GM18498 (cell line): Measurements from ENCODE around the gene TAF1A.
"Not testable (repeated sequence)": the region's sequence is repeated elsewhere in the genome, so short reads cannot be mapped to it uniquely, and the experiment has no call there.

Experiments
- ATAC-seq: cut with Tn5 transposase; IDR thresholded peaks from one replicate; pipeline ENCODE4 v1.9.1; 2021; ENCODE audit warnings: mild to moderate bottlenecking, moderate library complexity; ENCODE audit not compliant: unreplicated experiment

TAF1A gene

DNA sequence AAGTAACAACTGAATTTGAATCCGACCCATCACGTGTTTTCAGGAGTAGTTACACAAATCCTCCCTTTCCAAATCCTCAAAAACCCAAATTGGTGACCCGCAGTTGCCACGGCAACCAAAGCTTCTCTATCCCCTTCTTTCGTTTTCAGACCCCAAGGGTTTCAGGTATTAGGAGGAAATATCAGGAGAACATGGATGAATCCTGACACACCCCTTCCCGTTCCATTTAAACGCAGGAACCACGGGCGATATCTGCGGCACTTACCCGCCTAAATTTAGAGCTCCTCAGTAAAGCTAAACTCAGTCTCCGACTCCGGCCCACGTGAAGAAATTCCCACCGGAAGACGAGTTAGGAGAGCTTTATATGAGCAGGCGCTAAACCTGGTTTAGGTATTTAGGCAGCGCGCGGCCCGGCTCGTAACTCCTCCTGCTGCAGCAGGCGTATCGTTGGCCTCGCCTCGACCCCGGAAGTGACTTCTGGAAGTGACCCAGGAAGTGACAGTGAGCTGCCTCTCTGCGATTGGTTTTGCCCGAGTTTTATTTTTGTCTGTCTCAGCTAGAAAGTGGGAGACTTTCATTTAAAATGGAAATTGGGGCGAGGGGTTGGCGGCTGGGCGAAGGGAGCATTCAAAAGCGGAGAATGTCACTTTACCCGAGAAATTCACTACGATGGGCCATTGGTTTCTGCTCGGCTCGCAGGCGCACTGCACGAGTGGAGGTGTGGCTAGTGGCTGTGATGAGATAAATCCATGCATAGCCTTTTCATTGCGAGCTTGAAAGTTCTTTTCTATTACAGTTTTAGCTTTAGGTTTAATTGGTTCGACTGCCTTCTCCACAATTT lies at the start of gene TAF1A:
Gene TAF1A (minus strand): TSS at position 472 of the 841 bp plus-strand sequence.
- ATAC-seq = peak; percentile 99

DNA sequence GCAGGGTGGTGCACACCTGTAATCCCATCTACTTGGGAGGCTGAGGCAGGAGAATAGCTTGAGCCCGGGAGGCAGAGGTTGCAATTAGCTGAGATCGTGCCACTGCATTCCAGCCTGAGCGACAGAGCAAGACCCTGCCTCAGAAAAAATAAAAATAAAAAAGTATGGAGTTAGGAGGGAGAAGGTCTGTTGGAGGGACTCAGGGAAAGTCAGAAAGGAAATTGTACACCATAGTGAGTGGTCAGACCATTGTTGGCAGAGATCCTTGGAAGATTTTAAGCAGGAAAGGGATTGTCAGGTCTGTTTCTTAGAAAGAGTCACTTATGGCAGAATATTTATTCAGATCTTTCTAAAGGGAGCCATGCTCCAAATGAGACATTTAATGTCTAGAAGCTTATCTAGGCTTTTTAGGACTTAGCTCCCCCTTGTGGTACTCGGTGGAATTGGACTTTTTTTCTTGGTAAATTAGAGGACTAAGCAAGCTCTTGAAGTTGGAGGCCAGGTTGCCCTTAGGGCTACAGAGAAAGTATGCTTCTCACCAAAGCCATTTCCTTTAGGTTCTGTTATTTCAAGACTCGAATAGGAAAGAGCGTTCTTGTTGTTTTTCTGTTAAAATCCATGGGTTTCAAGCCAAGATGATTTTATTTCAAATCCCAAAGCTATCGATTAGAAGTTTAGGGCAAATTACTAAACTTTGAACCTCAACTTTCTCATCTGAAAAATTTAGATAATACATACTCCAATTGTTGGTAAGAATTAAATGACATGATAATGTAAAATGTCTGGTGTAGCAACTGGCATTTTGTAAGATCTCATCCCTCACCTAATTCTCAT lies 44.7 kb upstream of the TAF1A start:
- peak; percentile 89 for ATAC-seq

DNA sequence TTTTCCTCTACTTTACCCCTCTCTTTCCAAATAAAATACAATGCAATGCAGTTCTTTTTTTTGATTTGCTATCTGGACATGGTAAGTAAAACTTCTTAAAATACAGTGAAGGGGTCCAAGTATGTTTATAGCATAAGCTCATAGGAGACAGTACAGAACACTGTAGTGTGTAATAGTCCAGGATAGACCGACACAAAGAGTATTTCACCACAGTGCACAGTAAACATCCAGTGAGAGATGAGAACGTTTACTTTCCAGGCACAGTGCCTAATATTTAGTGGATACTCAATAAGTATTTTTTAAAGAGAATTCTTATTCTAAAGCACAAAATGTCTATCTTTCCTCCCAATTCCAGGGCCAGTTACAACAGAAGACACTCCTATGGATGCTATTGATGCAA lies 43.0 kb upstream of the TAF1A start:
- ATAC-seq = no peak

DNA sequence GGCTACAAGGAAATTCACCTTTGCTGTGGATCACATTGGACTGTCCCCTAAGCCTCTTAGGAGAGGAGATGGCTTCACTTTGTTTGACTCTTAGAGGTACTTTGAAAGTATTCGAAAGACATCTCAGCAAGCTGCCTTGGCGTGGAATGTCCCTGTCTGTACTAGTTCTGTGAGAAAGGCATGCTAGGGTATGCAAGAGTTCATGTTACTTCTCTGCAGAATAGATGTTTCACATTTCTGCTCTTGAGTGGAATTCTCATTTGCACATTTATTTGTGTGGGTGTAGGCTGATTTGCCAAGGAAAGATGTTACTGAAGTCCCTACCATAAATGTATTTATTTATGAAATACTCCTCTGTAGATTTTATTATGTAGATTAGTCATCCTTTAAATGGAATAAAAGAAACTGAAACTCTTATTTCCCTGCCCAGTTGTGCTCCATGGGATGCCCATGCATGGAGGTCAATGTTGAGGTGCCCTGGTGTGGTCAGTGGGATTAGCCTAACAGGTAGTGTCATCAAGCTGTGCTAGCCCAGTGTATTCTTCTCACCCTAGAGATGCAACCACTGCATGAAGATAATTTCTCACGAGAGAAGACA lies 42.0 kb upstream of the TAF1A start:
- ATAC-seq = no peak

DNA sequence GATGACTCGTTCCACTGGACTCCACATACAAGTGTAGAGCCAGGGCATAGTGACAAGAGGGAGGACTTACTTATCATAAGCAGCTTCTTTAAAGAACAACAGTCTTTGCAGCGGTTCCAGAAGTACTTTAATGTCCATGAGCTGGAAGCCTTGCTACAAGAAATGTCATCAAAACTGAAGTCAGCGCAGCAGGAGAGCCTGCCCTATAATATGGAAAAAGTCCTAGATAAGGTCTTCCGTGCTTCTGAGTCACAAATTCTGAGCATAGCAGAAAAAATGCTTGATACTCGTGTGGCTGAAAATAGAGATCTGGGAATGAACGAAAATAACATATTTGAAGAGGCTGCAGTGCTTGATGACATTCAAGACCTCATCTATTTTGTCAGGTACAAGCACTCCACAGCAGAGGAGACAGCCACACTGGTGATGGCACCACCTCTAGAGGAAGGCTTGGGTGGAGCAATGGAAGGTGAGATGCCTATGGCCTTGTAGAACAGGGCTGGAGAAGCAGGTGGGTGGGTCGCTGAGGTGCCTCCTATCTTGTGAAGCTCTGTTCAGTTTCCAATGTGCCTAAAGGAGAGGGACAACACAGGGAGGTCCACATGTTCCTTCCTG lies 40.3 kb upstream of the TAF1A start:
- no peak for ATAC-seq

DNA sequence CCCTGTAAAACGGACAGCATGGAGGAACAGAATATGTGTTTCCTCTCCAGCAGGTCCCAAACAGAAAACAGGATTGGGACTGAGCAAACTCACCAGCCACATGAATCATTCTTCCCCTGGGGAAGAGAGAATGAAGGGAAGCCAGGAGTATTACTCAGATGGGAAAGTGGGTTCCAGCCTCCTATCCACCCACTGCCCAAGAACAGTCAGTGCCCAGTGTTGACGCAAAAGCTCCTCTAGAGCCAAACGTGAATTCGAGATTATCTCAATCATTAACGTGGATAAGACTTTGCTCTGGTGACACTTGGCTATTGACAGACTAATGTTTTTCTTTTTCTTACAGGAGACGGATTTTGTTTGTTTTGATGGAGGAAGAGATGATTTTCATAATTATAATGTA lies 37.5 kb upstream of the TAF1A start:
- no peak for ATAC-seq

DNA sequence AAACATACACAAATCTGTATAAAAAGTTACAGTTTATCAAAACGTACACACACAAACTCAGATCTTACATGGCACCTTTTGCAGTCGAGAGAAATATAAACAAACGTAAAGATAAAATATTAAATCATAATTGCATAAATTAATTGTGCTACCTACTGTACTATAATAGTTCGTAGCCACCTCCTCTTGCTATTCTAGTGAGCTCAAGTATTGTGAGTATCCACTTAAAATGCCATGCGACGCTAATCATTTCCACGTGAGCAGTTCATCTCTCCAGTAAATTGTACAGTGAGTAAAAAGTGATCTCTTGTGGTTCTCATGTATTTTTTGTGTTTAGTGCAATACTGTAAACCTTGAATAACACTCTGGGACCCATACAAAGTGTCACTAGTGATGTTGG lies 34.5 kb upstream of the TAF1A start:
- no peak for ATAC-seq

DNA sequence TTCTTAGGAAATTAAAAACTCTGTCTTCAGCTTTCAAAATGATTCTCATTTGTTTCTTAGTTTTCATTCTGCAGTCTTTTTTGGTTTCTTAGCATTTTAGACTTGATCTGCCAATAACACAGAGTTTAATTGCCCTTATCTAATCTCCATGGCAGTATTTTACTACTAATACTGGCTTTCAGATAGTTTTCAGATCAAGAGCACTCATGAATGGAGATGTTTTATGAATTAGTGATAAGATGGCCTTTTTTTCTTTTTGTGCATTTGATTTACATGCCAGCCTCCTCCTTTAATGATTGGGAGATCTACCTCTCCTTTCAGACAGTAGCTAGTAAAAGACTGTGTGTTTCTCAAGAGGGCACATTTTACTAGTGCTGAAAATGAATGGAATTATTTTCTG lies 33.7 kb upstream of the TAF1A start:
- ATAC-seq = no peak

DNA sequence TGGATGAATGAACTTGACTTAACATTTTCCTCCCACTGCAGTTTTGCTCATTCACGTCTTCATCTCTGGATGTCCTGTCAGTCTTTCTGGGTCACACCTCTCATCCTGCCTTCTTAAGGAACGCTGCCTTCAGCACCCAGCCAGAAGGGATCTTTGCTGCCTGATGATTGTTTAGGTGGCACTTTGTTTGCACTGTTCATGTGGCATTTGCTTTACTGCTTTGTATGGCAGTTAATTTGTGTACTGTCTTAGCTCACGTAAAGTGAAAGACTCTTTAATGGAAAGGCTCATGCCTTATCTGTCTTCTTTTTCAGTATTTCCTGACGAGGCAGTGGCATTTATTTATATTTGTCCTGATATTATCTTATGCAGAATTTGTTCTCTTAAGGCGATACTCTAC lies 33.0 kb upstream of the TAF1A start:
- no peak for ATAC-seq

DNA sequence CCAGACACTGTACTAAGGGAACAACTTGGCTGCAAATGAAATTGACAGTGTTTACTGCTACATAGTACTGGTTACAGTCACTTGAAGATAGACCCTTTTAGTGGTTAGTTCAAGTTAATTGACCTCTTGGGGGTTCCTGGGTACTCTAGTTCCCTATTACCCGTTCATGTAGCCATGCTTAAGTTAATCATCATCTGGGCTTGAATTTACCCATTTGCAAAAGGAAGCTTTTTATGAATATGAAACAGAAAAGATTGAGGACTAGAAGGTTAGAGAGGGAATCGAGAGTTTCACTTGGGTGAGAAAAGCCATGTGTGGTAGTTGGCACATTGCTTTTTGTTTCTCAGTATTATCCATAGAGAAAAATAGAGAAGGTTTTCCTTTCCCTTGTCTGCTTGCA lies 30.8 kb upstream of the TAF1A start:
- ATAC-seq = peak; percentile 36

DNA sequence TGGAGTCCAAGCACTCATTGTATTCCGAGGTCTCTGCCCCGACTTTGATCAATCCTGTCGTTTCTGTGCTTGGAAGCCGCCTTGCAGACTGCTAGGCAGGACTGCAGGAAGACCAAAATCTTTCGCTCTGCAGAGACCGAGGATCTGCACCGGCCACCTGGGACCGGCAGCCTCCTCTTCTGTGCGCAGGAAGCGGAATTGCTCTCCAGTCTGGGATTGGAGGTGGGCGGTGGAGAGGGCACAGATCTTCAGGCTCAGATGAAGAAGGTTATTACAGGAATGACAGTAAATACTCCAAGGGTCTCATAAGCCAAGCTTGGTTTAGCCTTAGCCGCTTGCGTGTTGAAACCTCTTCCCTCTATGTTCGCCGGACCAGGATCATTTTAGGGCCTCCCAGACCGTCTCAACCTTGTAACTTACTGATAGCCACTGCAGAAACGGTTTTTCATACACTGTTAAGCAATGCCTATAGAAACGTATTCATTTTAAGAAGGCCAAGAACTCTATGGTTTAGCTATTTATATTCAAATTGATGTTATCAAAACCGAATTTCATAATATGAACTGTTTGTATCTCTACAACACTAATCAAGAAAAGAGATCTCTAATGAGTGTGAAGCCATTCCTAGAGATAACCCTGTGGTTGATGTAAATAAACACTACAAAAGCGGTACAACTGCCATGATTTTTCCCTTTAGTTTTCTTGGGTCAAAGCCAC lies 29.3 kb upstream of the TAF1A start:
- no peak for ATAC-seq

DNA sequence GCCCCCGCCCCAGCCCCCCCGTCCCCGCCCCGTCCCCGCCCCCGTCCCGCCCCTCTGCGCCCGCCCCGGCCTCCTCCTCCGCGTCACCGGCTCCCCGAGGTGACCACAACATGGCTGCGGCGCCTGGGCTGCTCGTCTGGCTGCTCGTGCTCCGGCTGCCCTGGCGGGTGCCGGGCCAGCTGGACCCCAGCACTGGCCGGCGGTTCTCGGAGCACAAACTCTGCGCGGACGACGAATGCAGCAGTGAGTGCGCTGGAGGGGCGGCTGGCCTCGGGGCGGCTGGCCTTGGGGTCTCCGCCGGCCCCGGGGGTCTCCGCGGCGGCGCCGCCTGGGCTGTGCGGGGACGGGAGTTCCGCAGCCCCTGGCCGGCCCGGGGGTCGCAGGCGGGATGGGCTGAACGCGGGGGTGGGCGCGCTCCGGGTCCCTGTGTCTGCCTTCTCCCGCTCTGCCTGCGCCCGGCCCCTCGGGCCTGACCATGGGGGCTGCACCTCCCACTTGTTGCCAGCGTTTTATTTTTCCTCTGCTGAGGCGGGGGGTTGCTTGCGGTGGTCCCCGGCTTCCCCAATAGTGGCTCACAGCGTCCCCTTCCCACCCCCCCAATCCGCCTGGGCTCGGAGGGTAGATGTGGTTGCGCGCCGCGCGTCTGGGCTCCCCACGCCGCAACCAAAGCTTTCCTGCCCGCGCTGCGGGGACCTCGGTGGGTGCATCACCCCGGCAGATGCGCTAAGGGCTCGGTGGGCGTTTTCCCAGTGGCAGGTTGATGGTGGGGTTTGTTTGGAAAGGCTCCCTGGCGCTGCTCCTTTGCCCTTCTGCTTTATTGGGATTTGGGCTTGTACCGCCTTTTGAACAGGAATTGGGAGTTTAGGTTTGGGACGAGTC lies 28.5 kb upstream of the TAF1A start, which contains the start of gene MIA3:
Gene MIA3 (plus strand): TSS at position 97 of the 879 bp plus-strand sequence. CDS start 14 bp downstream, at position 111.
- ATAC-seq = peak; percentile 58

DNA sequence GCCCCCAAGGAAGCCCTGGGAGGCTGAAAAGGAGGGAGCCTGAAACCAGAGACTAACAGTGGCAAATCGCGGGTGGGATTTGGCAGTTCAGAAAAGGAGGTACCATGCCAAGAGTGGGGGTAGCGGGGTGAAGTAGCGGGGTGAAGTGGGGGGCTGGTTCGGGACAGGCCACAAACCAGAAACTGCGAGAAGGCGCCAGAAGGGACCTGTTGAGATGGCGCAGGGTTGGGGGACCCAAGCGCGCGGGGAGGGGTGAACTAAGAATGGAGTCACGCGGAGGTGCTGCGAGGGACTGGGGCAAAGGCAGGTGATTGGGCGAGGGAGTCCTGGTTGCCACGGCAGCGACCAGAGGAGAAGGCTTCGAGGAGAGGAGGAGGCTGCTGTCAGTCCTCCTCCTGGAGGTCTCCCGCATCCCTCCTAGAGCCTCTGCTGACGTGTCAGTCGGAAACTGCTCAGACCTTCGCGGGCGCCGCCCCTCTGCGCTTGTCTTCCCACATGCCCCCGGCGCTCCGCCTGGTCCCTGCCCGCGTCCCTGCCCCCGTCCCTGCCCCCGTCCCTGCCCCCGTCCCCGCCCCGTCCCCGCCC lies 27.7 kb upstream of the TAF1A start:
- ATAC-seq = peak; percentile 88

DNA sequence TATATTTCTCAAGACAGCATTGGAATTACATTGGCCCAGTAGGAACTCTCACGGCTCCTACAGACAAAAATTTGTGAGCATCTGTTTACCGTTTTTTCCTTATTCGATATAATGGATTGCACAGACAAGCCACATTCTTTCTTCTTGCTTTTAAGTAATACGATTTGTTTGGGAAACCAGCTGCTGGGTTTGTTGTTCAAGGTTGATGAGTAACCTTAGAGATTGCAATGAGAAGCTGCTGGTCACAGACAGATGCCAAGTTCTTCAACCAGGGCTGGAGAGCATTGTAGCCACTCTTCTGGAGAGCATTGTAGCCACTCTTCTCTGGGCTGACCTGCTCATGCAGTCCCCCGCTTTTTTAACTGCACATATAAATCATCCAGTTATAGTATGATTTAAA lies 26.8 kb upstream of the TAF1A start:
- no peak for ATAC-seq

DNA sequence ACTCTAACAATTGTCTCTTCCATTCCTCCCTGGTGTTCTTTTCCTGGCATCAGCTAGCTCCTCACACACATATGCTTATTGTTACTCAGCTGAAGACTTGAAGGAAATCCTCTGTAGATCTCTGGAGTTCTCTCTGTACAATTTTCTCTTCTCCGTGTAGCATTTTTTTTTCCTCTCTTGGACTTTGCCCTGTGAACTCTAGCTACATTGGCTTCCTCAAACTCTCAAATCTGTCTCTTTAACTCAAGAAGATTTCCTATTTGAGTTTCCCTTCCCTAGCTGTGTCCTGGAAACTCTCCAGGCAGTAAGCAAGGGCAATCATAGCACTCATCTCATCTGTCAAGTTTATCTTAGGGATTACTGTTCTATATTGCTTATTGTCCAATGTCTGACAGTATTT lies 23.9 kb upstream of the TAF1A start:
- no peak for ATAC-seq

DNA sequence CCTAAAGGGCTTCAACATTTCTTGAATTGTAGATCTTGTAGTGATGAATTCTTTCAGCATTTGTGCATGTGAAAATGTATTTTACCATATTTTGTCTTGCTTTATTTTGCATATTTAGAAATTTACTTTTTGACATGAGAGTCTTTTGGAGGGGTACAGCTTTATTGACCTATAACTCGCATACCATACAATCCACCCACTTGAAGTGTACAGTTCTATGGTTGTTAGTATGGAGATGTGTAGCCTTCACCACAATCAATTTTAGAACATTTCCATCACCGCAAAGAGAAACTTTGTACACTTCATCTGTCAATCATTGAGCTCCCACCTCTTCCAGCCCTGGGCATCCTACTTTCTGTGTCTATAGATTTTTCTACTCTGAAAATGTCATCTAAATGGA lies 21.0 kb upstream of the TAF1A start:
- no peak for ATAC-seq

DNA sequence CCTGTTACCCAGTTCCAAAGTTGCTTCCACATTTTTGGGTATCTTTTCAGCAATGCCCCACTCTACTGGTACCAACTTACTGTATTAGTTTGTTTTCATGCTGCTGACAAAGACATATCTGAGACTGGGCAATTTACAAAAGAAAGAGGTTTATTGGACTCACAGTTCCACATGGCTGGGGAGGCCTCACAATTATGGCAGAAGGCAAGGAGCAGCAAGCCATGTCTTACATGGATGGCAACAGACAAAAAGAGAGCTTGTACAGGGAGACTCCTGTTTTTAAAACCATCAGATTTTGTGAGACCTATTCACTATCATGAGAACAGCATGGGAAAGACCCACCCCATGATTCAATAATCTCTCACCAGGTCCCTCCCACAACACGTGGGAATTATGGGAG lies 19.4 kb upstream of the TAF1A start:
- not testable (repeated sequence) for ATAC-seq

DNA sequence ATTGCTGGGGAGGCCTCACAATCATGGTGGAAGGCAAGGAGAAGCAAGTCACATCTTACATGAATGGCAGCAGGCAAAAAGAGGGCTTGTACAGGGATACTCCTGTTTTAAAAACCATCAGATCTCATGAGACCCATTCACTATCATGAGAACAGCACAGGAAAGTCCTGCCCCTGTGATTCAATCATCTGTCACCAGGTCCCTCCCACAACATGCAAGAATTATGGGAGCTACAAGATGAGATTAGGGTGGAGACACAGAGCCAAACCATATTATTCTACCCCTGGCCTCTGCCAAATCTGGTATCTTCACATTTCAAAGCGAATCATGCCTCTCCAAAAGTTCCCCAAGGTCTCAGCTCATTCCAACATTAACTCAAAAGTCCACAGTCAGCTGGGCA lies 17.0 kb upstream of the TAF1A start:
- ATAC-seq = no peak

DNA sequence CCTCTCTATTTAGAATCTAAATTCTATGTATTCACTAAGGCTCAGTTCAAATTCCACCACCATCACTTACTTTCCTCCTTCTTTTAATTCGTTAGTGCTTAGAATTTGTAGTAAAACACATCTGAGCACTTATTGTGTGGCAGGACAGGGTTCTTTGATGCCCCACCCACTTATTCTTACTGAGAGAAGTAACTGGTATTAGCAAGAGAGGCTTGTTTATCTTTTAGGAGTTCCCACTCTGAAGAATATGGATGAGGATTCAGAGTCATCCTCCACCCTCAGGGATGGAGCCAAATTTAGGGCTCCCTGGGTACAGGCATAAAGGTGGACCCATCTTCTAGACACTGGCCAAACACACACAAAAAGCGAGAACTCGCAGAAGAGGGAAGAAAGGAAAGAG lies 11.5 kb upstream of the TAF1A start:
- no peak for ATAC-seq
